T-helper 9 cell (primary cell): Measurements from ENCODE around the gene PIAS2.
"Not testable (repeated sequence)": the region's sequence is repeated elsewhere in the genome, so short reads cannot be mapped to it uniquely, and the experiment has no call there.

Experiments used
- DNase-seq: peaks from one replicate; pipeline ENCODE4 v3.0.0-alpha.2; 2020
- total RNA-seq, 2 donors: gene quantifications; one replicate each; lab custom pipeline; 2026; lab: John Stamatoyannopoulos, UW

Gene PIAS2
- 29.4 to 36.9 reads per million in 2 donors for total RNA-seq

GRCh38 chr18:46917108-46917802, at the start of gene PIAS2, which contains the start of gene KATNAL2:
PIAS2 (minus strand) TSS chr18:46917507; CDS start chr18:46917345, 162 bp downstream.
KATNAL2 (plus strand) TSS chr18:46917602; CDS start chr18:46946873, 29,271 bp downstream.
- DNase-seq: peak; percentile 63

DNA sequence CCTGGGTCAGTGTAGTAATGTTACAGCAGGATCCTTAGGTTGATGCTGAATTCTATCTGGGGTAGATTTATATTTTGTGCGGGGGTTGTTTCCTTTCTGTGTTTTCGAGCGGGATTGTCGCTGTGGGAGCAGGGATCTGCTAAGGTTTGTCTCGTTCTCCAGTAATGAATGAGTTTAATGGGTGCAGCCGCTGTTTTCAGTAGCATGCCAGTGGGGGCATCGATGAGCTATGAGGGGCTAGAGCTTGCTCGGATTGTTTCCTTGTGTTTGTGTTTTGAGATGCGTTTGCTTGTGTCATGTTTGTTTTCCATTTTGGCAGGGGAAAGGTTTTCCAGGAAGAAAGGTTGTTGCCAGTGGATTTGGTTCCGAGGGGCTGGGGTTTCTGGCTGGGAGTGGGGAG, 49.0 kb upstream of the PIAS2 start:
- DNase-seq: not testable (repeated sequence)

DNA sequence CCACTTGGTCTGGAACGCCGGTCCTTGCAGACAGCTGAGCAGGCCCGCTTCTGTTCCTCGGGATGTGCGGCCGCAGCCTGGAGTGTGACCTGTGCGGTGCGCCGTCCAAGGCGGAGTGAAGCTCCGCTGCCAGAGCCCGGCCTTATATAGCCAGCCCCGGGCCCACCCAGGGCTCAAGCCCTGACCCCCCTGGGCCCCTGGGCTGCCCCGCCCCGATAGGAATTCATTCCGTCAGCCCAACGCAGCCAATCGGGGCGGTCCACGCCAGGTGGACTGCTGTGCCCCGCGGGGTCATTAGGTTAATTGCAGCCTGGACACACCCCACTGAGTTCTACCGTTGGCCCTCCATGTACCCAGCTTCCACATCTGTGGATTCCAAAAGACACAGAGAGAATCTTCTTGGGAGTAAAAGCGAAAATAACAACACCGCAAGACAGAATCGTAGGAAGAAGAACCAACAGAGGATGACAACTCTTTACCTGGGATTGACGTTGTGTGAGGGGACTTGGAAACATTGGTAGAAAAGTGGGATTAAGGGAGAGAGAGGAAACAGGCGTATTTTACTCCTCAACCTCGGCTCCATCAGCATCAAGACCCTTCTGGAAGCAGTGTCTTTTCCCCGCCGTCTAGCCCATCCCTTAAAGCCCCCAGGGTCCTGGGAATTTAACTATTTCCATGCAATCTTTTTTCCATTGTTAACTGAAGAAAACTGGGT, 47.4 kb upstream of the PIAS2 start:
- not testable (repeated sequence) for DNase-seq

- not testable (repeated sequence) for DNase-seq
Observed at GRCh38 chr18:46963656-46964578, 46.6 kb upstream of the PIAS2 start.

DNA sequence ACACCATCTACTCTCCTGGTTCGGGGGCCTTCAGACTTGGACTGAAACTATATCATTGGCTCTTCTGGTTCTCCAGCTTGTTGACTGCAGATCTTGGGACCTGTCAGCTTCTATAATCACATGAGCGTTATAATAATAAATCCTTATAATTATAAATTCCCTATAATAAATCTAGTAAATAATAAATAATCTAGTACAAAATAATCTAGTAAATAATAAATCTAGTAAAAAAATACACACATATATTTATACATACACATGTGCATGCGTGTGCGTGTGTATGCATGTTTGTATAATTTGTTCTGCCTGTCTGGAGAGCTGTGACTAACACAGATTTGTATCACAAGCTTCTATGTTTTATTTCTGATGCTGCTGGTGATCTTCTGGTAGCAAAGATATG, 40.9 kb upstream of the PIAS2 start:
- no peak for DNase-seq

GRCh38 chr18:46953195-46953594, 35.9 kb upstream of the PIAS2 start:
- no peak for DNase-seq

GRCh38 chr18:46950064-46950656, 32.9 kb upstream of the PIAS2 start:
- no peak for DNase-seq

DNA sequence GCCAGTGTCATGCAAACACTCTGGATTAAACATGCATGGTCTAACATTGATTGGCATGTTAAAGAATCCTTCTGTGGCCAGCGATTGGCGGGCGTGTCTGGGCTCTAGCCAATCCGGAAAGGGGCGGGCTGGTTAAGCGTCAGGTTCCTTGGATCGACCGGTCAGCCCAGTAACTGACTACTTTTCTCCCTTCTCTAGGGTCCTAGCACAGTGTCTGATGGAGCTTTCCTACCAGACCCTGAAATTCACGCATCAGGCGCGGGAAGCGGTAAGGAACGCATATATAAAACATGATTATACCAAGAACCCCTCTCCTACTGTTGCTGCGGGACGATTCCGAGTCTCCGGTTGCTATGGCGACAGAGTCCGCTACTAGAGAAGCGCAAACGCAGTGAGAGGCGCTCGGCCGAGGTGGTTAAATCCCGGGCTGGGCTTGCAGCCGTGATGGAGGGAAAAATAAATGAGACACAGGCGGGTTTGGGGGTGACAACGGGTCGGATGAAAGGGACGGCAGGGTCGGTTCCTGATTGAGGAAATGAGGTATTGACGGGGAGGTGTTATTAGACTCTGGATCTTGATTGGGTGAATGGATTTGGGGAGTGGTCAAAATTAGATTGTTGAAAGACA, 29.5 kb upstream of the PIAS2 start:
- DNase-seq: peak; percentile 12

- DNase-seq: no peak
Observed at GRCh38 chr18:46942646-46943045, 25.3 kb upstream of the PIAS2 start.

DNA sequence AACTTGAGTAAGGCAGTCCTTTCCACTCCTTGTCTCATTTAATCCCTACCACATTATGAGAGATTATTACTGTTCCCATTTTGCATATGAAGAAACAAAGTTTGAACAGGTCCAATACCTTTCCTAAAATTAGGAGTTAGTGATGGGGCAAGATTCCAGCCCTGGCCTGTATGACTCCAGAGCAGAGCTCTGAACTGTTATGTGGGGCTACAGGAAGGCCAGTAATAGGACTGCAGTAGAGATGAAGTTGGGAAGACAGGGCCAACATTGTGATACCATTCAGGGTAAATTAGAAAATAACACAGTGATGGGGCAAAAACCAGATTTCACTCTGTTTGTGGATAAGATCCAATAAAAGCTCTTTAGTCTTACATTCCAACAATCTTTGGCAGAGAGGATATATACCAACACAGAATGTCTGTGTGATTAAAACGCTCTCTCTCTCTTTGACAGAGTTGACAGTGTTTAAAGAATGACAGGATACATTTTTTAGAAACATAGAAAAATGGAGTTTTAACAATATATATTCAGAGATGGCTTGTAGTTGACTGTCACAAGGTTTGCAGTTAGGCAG, 22.8 kb upstream of the PIAS2 start:
- no peak for DNase-seq

DNA sequence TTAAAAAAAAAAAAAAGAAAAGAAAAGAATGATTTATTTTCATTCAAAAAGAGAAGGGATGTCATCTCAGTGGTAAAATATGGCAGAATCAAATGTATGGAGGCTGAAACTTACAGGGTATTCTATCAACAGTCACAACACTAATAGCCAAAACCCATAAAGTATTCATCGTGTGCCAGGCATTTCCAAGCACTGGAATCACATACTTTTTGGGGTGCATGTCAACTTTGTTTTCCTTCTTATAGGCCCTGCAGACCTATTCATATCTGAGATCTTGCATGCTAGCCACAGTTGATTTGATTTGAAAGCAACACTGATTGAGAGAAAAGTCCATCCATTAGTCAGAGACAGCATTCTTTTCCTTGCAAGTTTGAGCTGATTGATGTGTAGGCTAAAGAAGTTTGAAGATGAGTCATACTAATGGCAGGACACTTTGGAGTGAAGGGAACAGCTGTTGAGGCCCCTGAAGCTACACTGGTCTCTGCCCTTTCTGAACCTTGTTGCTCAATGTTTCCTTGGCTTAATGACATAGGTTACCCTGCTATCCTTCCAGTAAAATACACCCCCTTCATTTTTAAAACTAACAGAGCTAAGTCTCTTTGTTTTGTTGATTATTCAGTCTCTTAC, 22.1 kb upstream of the PIAS2 start:
- no peak for DNase-seq

DNA sequence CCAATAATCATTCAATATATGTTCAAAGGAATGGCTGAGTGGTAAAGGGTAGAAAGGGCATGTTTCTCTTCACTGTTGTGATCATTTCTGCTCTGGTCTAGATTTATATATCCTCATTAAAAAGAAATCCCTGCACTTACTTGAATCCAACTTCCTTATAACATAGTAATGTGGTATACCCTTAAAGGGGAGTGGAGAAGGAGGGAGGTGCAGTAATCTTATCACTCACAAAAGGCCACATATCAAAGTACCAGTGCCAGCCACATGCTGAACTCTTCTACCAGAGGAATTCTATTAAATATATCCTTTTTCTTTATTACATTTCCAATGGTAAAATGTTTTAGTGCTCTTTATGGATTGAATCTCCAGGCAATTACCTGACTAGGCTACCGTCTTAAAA, 3.3 kb upstream of the PIAS2 start:
- no peak for DNase-seq

- no peak for DNase-seq
Observed at GRCh38 chr18:46920067-46920466, 2.8 kb upstream of the PIAS2 start.

DNA sequence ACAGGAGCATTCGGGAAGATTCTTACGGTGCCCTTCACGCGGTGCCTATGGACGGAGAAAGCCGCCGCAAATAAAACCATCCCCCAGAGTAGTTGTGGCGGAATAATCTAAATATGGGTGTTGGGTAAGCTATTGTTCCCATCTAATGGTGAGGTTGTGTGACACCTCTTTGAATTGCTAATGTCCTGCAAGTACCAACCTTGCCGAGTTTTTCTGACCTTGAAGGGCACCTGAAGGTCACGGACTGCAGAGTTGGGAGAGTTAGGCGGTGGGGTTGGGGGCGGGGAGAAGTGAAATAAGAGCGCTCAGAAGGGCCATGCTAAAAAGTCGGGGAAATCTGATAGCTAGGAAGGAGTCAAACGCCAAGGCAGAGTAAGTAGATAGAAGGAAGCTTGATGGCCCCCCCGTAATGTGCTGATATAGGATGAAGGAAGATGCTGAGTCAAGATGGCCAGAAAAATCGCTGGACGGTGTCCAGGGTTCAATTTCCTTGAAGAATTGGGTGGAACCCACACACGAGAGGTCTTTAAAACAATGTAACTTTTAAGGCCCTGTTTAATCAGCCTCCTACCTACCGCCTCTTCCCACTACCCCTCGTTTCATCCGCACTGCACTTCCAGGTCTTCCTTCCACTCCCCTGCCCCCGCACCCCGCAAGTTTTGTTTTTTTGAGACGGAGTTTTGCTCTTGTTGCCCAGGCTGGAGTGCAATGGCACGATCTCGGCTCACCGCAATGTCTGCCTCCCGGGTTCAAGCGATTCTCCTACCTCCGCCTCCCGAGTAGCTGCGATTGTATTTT, 695 bp upstream of the PIAS2 start:
- DNase-seq: no peak

DNA sequence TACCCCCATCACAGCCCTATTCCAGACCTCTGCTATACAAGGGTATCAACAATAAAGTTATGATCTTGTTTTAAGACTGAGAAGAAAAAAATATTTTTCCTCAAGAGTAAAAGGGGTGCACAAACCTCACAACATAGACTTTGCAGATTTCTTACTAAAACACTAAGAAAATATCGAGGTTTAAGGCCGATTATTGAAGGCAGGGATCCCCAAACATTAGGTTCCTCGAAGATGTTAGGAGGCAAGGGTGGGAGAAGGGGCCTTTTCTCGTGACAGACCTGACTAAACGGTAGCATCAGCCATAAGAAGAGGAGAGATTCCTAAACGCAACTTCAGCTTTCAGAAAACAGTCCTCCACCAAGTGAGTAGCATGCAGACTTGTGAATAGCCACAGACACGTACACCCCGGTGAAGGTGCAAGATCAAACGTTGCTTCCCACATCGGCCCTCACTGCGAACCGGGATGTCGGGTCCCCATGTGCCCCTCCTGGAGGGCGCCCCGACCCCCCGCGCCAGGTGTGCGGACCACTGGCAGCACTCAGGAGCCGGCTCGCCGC, 678 bp downstream of the PIAS2 start:
- no peak for DNase-seq

DNA sequence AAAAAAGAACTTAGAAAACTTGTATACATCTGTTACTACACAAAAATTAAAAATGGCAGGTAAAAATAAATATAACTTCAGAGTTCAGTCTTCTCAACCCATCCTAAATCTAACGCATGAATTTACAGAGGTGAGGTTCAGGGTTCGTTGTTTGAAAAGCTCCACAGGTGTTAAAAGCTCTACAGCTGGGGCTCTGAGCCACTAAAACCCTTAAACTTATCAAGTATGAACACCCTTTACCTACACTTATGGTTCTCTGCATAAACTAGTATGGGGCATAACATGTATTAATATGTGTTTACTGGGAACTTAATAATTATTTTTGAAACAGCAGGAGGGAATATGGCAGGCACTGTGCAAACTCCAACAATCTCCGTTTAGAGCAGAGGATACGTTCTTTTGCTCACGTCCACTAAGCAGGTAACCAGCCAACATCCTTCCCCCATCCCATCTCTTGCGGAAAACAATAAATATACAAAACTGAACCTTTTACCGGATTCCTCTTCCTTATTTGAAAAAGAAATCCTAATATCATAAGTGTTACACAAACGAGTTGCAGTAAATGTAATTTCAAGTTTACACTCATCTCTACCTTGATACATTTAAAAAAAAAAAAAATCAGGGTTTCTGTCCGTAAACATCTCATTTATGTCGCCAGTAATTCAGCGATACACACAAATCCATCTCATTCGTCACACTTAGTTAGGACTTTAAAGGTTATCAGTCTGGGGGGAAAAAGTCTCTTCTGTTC, 1.3 kb downstream of the PIAS2 start:
- DNase-seq: no peak

GRCh38 chr18:46910856-46911255, 6.5 kb downstream of the PIAS2 start:
- no peak for DNase-seq

DNA sequence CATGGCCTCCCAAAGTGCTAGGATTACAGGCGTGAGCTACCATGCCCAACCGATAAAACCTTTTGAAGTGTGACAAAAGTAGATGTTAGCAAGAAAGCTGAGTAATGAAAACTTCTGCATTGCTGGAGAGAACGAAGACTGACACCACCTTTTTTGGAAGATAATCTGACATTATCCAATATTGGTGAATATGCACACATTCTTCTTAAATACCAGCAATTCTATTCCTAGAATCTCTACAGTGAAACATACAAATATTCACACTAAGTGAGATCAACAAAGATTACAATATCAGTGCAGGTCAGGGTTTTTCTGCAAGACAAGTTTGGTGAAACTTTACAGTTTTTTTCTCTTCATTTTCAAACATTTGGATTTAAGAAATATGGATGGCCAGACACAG, 7.8 kb downstream of the PIAS2 start:
- DNase-seq: no peak

GRCh38 chr18:46903406-46903805, 13.9 kb downstream of the PIAS2 start:
- DNase-seq: no peak
